Renal pelvis (tissue), 4 donors: ENCODE data around the gene COX7B. TPM values are rescaled to one million over a fixed set of nuclear protein-coding genes. Genes with fewer than 3 reads are reported as not detected.
"Not testable (repeated sequence)": the region's sequence is repeated elsewhere in the genome, so short reads cannot be mapped to it uniquely, and the experiment has no call there.

Experiments used
- DNase-seq: peaks from one replicate; pipeline ENCODE4 v3.0.0-alpha.2; 2013
- polyA plus RNA-seq, 3 donors: library from polyadenylated mRNA; unstranded; fragments of 120-200 nt; gene quantifications; one replicate each; pipeline ENCODE4 v1.2.1, GENCODE V29; 2013; ENCODE audit not compliant: insufficient read length in 3 of 3

Gene COX7B
- polyA plus RNA-seq, 3 donors, result 245 to 356 (median 294) TPM

DNA sequence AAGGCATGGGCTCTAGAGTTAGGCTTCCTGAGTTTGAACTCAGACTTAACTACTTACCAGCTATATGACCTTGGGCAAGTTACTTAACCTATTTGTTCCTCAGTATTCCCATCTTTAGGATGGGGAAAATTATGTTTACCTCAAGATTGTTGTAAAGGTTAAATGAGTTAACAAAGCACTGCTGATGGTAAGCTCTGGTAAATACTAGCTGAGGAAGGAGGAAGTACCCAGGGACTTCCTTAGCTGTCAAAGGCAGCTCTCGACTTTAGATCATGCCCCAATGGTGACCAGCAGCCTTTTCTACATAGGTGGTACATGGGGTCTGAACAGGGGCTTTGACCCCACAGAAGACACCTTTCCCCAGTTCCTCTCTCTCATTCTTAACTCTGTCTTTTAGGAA, 31.3 kb downstream of the COX7B start:
- DNase-seq, result no peak

DNA sequence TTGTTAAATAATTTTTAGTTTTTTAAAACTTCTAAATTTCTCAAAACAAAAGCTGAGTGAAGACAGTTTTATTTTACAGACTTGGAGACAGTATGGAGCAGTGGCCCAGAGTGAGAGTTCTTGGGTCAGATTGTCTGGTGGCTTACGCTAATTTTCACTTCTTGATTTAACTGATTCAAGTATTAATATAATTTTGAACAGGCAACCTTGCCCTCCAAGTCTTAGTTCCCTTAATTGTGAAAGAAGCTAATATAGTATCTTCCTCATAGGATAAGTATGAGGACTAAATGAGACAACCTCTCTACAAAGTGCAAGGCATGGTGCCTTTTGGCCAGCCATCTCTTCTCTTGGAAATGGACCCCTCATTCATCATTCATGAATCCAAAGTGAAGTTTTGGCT, 36.6 kb downstream of the COX7B start:
- DNase-seq, result no peak

DNA sequence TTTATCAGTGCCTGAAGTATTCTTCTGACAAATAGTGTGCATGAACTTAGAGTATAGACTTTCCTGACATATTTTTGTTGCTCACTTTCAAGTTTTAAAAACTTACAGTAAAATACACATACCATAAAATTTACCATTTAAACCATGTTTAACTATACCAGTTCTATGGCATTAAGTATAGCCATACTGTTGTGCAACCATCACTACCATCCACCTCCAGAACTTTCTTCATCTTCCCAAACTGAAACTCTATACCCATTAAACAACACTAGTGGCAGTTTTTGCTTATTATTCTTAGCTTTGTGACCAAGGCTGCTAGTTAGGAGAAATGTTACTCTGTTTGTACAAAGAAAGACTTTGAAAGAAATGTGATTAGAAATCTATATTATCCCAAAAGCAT, 37.0 kb downstream of the COX7B start:
- no peak for DNase-seq

DNA sequence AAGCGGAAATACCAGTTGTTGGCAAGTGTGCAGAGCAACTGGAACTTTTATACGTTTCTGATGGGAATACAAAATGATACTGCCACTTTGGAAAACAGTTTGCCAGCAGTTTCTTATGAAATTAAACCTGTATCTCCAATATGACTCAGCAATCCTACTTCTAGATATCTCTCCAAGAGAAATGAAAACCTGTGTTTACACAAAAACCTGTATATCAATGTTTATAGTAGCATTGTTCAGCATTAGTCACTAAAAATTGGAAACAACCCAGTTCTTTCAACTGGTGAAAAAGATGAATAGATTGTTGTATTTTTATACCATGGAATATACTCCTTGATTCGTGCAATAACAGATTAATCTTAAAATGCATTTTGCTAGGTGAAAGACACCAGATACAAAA, 38.0 kb downstream of the COX7B start:
- no peak for DNase-seq

DNA sequence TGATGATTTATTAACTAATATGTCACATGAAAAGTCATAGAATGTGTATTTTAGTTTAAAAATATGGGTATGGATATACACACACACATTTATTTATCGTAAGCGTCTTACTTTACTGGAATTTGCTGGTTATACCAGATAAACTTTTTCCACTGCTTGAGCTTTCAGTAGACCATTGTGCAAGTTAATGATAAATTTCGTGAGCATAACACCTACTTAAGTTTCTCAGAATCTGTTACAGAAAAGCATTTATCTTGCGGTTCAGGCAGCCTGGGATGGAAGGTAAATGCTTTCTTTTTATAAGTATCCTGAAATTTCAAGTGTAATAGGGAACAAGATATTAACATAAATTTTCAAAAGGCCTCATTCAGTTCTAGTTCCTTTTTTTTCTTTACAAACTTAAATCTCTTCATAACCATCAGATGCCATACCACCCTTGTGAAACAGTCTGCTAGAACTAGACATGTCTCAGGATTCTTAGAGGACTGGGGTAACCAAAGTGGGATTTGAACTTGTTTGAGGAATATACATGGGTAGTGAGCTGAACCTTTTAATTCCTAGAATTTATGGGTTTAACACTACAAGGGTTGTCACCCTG, 38.9 kb downstream of the COX7B start:
- no peak for DNase-seq

DNA sequence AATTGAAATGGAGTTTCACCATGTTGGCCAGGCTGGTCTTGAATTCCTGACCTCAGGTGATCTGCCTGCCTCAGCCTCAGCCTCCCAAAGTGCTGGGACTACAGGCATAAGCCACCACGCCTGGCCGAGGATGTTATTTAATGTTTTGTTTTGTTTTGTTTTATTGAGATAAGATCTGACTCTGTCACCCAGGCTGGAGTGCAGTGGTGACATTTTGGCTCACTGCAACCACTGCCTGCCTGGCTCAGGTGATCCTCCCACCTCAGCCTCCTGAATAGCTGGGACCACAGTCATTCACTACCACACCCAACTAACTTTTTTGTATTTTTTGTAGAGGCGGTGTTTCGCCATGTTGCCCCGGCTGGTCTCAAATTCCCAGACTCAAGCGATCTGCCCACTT, 45.8 kb downstream of the COX7B start:
- DNase-seq, result not testable (repeated sequence)

DNA sequence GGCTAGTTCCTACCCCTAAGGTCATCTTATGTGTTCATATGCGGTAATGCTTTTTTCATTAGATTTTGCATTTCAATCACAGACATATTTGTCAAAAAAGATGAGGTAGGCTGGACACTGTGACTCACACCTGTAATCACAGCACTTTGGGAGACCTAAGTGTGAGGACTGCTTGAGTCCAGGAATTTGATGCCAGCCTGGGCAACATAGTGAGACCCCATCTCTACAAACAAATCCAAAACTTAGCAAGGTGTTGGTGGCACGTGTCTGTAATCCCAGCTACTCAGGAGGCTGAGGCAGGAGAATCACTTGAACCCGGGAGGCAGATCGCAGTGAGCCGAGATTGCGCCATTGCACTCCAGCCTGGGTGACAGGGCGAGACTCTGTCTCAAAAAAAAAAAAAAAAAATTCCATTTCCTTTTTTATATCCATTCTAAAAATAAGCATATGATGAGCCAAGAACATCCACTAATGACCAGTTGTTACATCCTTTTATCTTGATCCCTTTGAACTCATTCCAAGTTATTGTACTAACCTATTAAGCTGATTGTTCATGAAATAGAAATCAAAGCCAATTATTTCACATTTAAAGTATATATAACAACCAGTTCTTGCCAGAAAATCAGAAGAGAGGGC, 46.8 kb downstream of the COX7B start:
- DNase-seq, result no peak

DNA sequence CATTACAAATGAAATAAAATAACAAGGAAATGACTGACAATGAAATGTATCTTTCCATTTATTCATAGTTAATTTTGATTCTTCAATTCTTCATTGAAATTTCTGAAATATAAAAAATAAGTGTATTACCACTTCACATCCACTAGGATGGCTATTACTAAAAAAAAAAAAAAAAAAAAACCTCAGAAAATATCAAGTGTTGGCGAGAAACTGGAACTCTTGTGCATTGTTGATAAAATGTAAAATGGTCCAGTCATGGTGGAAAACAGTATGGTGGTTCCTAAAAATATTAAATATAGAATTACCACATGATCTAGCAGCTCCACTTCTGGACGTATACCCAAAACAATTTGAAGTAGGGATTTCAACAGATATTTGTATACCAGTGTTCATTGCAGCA, 47.3 kb downstream of the COX7B start:
- DNase-seq, result no peak

DNA sequence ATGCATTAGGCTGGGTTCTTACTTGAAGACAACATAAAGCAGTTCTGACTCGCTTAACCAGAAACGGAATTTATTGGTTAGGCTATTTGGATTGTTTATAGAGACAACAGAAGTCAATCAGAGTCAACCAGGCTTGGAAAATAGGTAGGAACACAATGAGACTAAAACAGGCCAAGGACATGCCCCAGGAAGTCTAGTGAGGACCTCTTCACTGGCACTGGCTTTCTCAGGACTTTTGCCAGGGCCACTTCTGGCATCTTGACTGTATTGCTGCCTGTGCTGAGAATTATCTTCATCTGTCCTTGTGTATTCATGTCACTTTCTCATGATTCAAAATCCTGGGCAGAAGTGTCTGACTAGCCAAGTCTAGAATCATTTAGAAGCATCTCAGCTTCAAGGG, 50.6 kb downstream of the COX7B start:
- DNase-seq, result no peak

DNA sequence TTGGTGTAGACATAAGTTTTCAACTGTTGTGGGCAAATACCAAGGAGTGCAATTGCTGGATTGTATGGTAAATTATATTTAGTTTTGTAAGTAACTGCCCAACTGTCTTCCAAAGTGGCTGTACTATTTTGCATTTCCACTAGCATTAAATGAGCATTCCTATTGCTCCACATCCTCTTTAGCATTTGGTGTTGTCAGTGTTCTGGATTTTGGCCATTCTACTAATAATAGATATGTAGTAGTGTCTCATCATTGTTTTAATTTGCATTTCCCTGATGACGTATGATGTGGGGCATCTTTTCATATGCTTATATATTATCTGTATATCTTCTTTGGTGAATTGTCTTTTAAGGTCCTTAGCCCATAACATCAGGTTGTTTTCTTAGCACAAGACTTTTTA, 52.9 kb downstream of the COX7B start:
- DNase-seq, result no peak

DNA sequence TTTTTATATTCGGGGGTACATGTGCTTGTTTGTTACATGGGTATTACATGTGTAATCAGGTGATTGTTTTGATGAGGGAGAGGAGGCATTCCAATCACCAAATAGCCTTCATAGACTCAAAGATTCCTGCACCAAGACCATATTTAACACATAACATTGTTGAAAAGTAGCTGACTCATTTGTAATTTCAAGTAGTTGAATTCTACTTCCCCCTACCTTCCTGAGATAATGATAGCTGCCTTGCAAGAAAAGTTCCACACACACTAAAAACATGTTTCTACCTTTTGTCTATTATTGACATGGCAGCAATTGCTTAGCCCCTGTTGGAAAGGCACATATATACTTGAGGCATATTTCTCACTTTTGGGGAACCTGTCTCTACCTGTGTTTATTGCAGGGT, 54.0 kb downstream of the COX7B start:
- DNase-seq, result no peak

DNA sequence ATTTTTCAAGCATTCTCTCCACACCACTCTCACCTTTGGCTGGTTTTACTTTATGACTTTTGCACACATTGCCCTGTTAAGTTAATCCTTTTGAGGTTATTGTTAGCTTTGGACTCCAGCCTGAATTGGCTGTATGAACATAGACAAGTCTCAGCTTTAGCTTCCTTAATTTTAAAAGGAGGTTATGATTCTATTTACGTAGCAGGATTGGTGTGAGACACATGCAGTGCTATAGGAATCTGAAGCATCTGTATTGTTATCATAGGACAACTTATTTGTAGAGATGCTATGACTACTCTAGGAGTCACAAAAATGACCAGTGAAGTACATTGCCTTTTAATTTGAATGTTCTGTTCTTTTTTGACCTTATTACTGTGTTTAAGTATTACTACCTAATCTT, 54.4 kb downstream of the COX7B start:
- DNase-seq, result no peak

Other genes with a start within 250 kb of the COX7B start
- gene ATRX, start 113.3 kb upstream of the COX7B start, polyA plus RNA-seq, result 10 to 100 TPM; 72.8 to 96.6 (median 77.7) TPM
- 10 to 100 TPM; 73.3 to 91.3 (median 85.3) TPM for gene MAGT1, start 4.0 kb upstream of the COX7B start, polyA plus RNA-seq
- 10 to 100 TPM; 13.2 to 17.8 (median 15.4) TPM for gene ATP7A, start 11.2 kb downstream of the COX7B start, polyA plus RNA-seq
- under 1 TPM in 1 of 3 donors, not detected in 2; 0.11 TPM for gene PGAM4, start 70.2 kb downstream of the COX7B start, polyA plus RNA-seq
- 100 to 1,000 TPM; 340 to 394 (median 394) TPM for gene PGK1, start 204.8 kb downstream of the COX7B start, polyA plus RNA-seq
- 10 to 100 TPM; 42.4 to 49.0 (median 47.4) TPM for gene TAF9B, start 240.2 kb downstream of the COX7B start, polyA plus RNA-seq